Endothelial cell (in vitro differentiated cells): ENCODE data around the gene C16orf95. TPM values are rescaled to one million over a fixed set of nuclear protein-coding genes. Genes with fewer than 3 reads are reported as not detected.

ENCODE experiments used
- DNase-seq: peaks from one replicate; pipeline ENCODE4 v3.0.0; 2021; ENCODE audit warnings: low spot score
- H3K27ac Mint-ChIP-seq: one replicate; pipeline ENCODE4 v1.8.0; 2021; ENCODE audit warnings: mixed read lengths, inconsistent platforms; ENCODE audit not compliant: unreplicated experiment
- H3K27me3 Mint-ChIP-seq: one replicate; pipeline ENCODE4 v1.8.0; 2021; ENCODE audit warnings: mild to moderate bottlenecking, moderate library complexity, mixed read lengths, inconsistent platforms; ENCODE audit not compliant: unreplicated experiment
- H3K36me3 Mint-ChIP-seq: one replicate; pipeline ENCODE4 v1.8.0; 2021; ENCODE audit warnings: mild to moderate bottlenecking, low read depth, mixed read lengths, inconsistent platforms; ENCODE audit not compliant: unreplicated experiment
- H3K4me1 Mint-ChIP-seq: one replicate; pipeline ENCODE4 v1.8.0; 2021; ENCODE audit warnings: mild to moderate bottlenecking, mixed read lengths, inconsistent platforms; ENCODE audit not compliant: unreplicated experiment
- H3K4me3 Mint-ChIP-seq: one replicate; pipeline ENCODE4 v1.8.0; 2021; ENCODE audit warnings: mild to moderate bottlenecking, mixed read lengths, inconsistent platforms; ENCODE audit not compliant: unreplicated experiment
- H3K9me3 Mint-ChIP-seq: one replicate; pipeline ENCODE4 v1.8.0; 2021; ENCODE audit warnings: mixed read lengths, inconsistent platforms; ENCODE audit not compliant: unreplicated experiment
- CTCF ChIP-seq: fragments of 200-600 bp; sonication (generic); IDR thresholded peaks from one replicate; pipeline ENCODE4 v1.5.0; 2021; ENCODE audit warnings: antibody characterized with exemption; ENCODE audit not compliant: unreplicated experiment
- total RNA-seq: library from RNA; stranded (reverse); fragmentation: NEBNext Ultra II Directional; extraction: Animal tissue kit (Norgen Biotek cat#: 25700); gene quantifications from one replicate; pipeline ENCODE4 v1.2.1, GENCODE V29; 2021; ENCODE audit not compliant: unreplicated experiment

C16orf95 gene
- total RNA-seq, 1 donor from 2014 or later: 6.5 TPM

DNA sequence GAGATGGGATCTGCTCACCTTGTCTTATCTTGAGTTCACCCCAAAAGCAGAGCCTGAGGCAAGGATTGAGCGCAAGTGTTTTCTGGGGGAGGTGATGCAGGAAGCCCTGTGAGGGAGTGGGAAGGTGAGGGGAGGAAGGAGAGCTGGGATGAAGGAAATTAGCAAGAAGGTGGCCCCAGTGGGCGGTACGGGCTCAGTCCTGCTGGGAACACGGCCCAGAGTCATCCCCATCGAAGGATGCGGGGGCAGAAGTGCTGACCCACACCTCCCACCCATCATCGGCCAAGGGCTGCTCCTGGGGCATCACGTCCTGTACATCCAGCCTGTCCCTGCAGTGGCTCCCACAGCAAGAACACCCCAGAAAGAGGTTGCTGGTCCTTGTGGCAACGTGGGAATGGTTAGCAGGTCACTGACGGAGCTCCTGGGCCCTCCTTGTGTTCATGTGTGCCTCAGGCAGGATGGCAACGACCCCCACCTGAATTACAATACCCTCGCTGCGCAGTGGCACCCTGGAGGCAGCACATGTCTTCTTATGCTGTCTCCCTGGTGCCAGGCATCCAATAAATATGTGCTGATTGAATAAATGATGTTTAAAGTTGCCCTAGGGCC lies 18.2 kb downstream of the C16orf95 start:
- no peak overlapping the region for H3K27ac Mint-ChIP-seq
- no peak for DNase-seq
- peaks cover 25% of the 10 kb centered on the region for H3K4me1 Mint-ChIP-seq
- peaks cover 6% of the 10 kb centered on the region for H3K36me3 Mint-ChIP-seq
- no peak overlapping the region for H3K4me3 Mint-ChIP-seq
- H3K27me3 Mint-ChIP-seq: peaks cover 3% of the 10 kb centered on the region
- no peak for TF ChIP-seq CTCF
- no peaks in the 10 kb centered on the region for H3K9me3 Mint-ChIP-seq

- TF ChIP-seq CTCF: peak; percentile 63
- Mint-ChIP-seq H3K9me3 (no peaks in the 10 kb centered on the region), H3K27me3 (no peaks in the 10 kb centered on the region), H3K4me1 (peaks cover 18% of the 10 kb centered on the region), H3K36me3 (peaks cover 6% of the 10 kb centered on the region), H3K4me3 (no peak overlapping the region), H3K27ac (no peak overlapping the region)
- peak; percentile 68 for DNase-seq
Observed at GRCh38 chr16:87297918-87298631, 19.1 kb downstream of the C16orf95 start.

GRCh38 chr16:87297407-87297806 lies 19.8 kb downstream of the C16orf95 start:
- Mint-ChIP-seq H3K36me3 (peaks cover 9% of the 10 kb centered on the region), H3K4me1 (peaks cover 18% of the 10 kb centered on the region), H3K27ac (no peak overlapping the region)

DNA sequence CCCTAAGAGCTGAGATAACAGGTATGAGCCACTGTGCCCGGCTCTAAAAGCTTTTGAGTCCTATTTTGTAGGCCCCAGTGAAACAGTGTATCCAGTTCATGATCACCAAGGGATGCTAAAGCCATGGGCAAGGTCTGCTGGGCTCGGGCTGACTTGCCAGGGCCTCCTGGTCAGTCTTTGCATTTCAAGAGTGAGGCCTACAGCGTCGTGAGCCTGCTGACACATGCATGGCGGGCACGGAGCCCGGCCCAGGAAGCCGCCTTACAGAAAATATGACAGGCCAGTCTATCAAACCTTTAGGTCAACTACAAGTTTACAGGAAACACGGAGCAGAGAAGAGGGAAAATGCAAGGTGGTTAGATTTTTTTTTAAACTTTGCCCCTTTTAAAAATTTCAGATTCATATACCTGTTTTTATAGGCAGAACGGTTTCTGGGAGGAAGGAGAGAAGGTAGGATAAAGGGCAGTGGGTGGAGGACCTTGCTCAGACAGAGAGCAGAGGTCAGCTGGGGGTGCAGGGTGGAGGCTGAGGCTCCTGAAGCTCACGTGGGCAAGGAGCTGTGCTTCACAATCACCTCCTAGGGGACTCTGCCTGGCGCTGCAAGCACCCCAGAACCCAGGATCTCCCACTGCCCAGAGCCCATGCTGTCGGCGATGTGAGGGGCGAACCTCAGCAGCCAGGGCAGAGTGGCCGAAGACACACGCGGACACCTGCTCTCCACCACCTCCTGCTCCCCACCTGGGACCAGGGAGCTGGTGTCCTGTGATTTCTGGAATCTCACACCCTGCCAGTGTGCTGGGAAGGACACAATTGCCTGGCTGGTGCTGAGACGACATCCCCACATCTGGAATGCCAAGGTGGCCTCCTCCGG lies 21.3 kb downstream of the C16orf95 start:
- no peaks in the 10 kb centered on the region for H3K27me3 Mint-ChIP-seq
- TF ChIP-seq CTCF: no peak
- H3K27ac Mint-ChIP-seq: no peak overlapping the region
- H3K9me3 Mint-ChIP-seq: no peaks in the 10 kb centered on the region
- H3K4me3 Mint-ChIP-seq: no peak overlapping the region
- peaks cover 18% of the 10 kb centered on the region for H3K4me1 Mint-ChIP-seq
- peaks cover 9% of the 10 kb centered on the region for H3K36me3 Mint-ChIP-seq
- DNase-seq: no peak

More at GRCh38 chr16:87297407-87297806, 19.8 kb downstream of the C16orf95 start:
- Mint-ChIP-seq H3K4me3 (no peak overlapping the region), H3K9me3 (no peaks in the 10 kb centered on the region), H3K27me3 (no peaks in the 10 kb centered on the region)
- DNase-seq: no peak
- no peak for TF ChIP-seq CTCF
